ENCODE measurements around the gene ADAD2.
"Not testable (repeated sequence)": the region's sequence is repeated elsewhere in the genome, so short reads cannot be mapped to it uniquely, and the experiment has no call there.

Gene ADAD2

GRCh38 chr16:84196727-84197394 lies 5.9 kb downstream of the ADAD2 start:
- DNase-seq: no peak

DNA sequence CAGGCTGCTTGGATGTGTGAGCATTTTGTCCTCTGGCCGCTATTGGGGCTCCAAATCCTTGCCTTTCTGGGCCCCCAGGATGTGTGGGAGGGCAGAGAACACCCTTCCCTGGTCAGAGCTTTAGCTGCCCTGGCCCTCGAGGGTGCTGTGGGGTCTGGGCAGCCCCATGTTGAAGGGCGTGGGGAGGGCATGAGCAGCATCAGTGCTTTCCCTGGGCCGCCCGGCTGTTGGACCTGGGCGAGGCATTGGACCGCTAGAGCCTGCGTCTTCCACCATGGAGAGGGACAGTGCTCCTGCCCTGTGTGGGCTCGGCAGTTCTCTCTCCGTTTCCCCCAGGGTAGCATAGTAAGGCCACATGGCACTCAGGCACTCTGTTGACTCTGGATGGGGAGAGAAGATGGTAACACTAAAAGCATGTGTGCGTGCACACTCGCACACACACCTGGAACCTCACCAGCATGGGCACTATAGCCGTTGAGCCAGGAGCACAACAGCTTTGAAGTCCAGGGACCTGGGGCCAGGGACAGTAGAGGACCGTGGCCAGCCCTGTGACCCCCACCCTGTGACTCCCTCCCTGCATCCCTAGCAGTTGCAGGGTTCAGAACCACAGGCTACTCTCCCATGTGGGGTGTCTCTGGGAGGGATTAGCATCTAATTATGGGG lies 6.6 kb downstream of the ADAD2 start:
- no peak for DNase-seq

DNA sequence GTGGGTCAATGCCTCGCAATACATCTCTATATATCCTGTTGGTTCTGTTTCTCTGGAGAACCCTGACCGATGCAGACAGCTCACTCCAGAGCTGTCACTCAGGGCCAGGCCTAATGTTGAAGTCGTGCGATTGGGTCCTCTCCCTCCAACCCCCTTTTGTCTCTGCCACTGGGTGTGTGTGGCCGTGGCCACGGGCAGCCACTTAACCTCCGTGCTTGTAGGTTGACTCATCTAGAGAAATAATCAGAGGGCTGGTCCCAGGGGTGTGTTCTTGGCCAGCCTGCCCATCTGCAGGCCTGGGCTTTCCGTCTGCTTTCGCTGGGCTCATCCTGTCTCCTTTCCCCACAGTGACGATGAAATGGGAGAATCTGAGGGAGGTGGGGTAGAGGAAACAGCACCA lies 7.4 kb downstream of the ADAD2 start:
- no peak for DNase-seq

- no peak for DNase-seq
Measured at GRCh38 chr16:84199097-84199496, 8.1 kb downstream of the ADAD2 start.

- no peak for DNase-seq
Measured at GRCh38 chr16:84199861-84200260, 8.9 kb downstream of the ADAD2 start.

- DNase-seq: not testable (repeated sequence)
Measured at GRCh38 chr16:84204551-84204950, 13.6 kb downstream of the ADAD2 start.

- not testable (repeated sequence) for DNase-seq
Measured at GRCh38 chr16:84205123-84205522, 14.2 kb downstream of the ADAD2 start.

GRCh38 chr16:84205976-84206691 lies 15.2 kb downstream of the ADAD2 start:
- no peak for DNase-seq

DNA sequence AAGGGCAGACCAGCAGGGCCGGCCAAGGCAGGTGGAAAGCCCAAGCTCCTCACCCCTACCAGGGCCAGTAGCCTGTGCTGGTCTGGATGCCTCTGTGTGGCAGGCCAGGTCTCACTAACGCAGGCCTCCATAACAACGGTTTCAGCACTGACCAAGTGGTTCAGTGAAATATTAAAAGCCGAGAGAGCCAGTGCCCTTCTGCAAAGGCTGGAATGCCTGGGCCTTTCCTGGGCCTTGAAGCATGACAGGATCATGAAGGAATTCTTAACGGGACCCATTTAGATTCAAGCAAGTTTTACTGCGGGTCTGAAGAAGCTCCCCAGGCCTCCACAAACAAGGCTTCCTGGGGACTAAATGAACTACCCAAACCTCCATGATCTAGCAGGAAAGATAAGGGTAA lies 16.3 kb downstream of the ADAD2 start:
- no peak for DNase-seq

DNA sequence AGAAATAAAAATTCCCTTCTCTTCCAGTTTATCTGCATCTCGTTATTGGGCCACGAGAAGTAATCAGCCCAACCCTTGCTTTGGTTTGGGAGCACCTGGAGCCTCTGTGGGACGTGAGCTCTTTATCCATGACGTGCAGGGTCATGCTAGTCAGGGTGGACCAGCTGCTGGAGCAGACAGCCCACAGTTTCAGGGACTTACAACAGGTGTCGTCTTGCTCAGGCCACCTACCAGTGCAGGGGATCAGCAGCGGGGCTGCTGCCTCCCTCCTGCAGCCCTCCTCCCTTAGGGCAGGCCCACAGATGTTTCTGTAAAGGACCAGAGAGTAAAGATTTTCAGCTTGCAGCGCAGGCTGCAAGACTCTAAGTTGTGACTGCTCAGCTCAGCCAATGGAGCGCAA lies 16.9 kb downstream of the ADAD2 start:
- DNase-seq: no peak

DNA sequence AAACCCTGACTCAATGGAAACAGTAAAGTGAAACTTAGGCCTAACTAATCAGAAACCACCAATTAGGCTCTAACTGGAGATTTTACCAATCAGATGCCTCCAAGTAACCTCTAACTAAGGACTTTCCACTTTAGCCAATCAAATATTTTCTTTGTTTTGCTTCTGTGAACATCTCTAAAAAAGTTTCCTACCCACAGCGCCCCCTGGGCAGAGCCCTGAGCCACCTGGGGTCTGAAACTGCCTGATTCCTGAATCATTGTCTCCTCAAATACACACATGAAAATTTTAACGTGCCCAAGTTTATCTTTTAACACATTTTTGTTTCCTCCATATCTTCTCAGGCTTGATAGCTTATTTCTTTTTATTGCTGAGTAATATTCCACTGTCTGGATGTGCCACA lies 19.0 kb downstream of the ADAD2 start:
- DNase-seq: no peak

DNA sequence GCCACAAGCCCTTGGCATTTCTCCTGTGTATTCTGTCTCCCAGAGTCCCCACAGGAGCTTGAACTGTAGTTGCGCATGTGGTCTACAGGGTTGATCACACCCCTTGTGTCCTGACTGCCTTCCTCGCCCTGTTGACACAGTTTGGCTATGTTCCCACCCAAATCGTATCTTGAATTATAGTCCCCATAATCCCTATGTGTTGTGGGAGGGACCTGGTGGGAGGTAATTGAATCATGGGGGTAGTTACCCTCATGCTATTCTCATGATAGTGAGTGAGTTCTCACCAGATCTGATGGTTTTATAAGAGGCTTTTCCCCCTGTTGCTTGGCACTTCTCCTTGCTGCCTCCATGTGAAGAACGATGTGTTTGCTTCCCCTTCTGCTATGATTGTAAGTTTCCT lies 21.2 kb downstream of the ADAD2 start:
- DNase-seq: no peak

DNA sequence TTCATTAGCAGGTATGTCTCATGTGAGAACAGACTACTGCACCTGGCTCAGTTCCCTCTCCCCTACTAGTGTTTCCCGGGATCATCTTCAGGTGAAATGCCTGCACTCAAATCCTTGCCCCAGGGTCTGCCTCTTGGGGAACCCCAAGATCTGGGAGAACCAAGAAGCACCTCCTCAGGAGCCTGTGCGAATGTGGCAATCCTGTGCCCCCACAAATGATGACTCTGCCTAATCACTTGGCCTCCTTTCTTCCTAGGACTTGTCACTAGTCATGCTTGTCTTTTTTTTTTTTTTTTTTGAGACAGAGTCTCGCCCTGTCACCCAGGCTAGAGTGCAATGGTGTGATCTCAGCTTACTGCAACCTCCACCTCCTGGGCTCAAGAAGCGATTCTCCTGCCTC lies 21.7 kb downstream of the ADAD2 start:
- no peak for DNase-seq

- DNase-seq: no peak
Measured at GRCh38 chr16:84214451-84215066, 23.6 kb downstream of the ADAD2 start.

- DNase-seq: no peak
Measured at GRCh38 chr16:84215531-84215930, 24.6 kb downstream of the ADAD2 start.

DNA sequence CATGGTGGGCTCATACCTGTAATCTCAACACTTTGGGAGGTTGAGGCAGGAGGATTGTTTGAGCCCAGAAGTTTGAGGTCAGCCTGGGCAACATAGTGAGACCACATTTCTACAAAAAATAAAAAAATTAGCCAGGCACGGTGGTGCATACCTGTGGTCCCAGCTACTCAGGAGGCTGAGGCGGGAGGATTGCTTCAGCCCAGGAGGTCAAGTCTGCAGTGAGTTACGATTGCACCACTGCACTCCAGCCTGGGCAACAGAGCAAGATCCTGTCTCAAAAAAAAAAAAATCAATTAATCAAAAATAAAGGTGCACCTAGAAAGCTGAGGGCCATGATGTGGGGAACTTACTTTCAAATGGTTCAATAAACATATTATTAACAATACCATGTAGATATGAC lies 25.2 kb downstream of the ADAD2 start:
- not testable (repeated sequence) for DNase-seq

- DNase-seq: no peak
Measured at GRCh38 chr16:84218176-84218823, 27.3 kb downstream of the ADAD2 start.

DNA sequence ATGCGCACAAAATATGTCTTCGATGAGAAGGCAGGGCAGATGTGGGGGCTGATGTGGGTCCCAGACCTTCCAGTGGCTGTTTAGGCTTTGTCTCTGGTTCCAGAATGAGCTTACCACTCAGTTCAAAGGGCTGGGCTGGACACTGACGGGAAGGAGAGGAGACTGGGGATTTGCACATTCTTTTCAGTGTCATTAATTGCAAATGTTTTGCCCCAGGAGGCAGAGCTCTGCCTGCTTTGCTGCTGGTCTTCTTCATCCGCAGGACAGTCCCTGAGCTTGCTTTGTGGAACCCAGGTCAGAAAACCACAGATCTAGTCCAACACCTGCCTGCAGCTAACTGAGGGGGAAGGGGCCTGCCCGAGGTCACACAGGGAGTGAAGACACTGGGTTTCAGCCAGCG lies 28.0 kb downstream of the ADAD2 start:
- no peak for DNase-seq

GRCh38 chr16:84220851-84221250 lies 29.9 kb downstream of the ADAD2 start:
- no peak for DNase-seq

- DNase-seq: no peak
Measured at GRCh38 chr16:84223456-84223855, 32.5 kb downstream of the ADAD2 start.

GRCh38 chr16:84224554-84224953 lies 33.6 kb downstream of the ADAD2 start:
- DNase-seq: no peak

GRCh38 chr16:84225126-84225525 lies 34.2 kb downstream of the ADAD2 start:
- no peak for DNase-seq

- DNase-seq: no peak
Measured at GRCh38 chr16:84225571-84225970, 34.6 kb downstream of the ADAD2 start.
